Measurements from ENCODE around the gene PACC1. TPM values are rescaled to one million over a fixed set of nuclear protein-coding genes. Genes with fewer than 3 reads are reported as not detected.

PACC1 gene
- total RNA-seq, 4 donors from 2014 or later = 2.2 to 5.0 (median 3.7) TPM

GRCh38 chr1:212355230-212355969 lies 59.3 kb downstream of the PACC1 start:
- Histone ChIP-seq H3K9me3 (no peaks in the 10 kb centered on the region), H3K27me3 (no peaks in the 10 kb centered on the region), H3K4me3 (no peak overlapping the region), H3K36me3 (peaks cover 32 to 84% (median 56%) of the 10 kb centered on the region in 4 donors), H3K27ac (replicated peaks in 1 of 4) (no peak overlapping the region), H3K4me1 (no peaks in the 10 kb centered on the region)
- no peak for DNase-seq (ENCODE audit: extremely low spot score)
- 94% methylated on average over 3 of the region's 3 CpGs for WGBS
- no peak for TF ChIP-seq CTCF (IDR thresholded peaks at IDR 0.05)
- TF ChIP-seq POLR2AphosphoS5 (IDR thresholded peaks at IDR 0.05) = no peak
- TF ChIP-seq EP300 (IDR thresholded peaks at IDR 0.05) = no peak
- no peak for TF ChIP-seq POLR2A (IDR thresholded peaks at IDR 0.05; ENCODE audit: low read depth)
- intact Hi-C loops (cut with DNase I) = no loop called here

DNA sequence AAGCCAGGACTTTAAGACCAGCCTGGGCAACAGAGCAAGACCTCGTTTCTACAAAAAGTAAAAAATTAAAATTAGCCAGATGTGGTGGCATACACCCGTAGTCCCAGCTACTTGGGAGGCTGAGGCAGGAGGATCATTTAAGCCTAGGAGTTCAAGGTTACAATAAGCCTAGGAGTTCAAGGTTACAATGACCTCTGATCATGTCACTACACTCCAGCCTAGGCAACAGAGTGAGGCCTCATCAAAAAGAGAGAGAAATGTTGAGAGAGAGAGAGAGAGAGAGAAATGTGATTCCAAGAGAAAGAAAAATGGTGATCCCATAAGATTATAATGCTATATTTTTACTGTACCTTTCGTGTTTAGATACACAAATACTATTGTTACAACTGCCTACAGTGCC lies 60.2 kb downstream of the PACC1 start:
- H3K27ac ChIP-seq (replicated peaks in 1 of 4) = no peak overlapping the region
- intact Hi-C loops (cut with DNase I) = no loop called here
- H3K36me3 ChIP-seq = peaks cover 26 to 84% (median 56%) of the 10 kb centered on the region in 4 donors
- no peaks in the 10 kb centered on the region for H3K4me1 ChIP-seq
- no peaks in the 10 kb centered on the region for H3K27me3 ChIP-seq
- TF ChIP-seq POLR2A (IDR thresholded peaks at IDR 0.05; ENCODE audit: low read depth) (no peak), POLR2AphosphoS5 (IDR thresholded peaks at IDR 0.05) (no peak), CTCF (IDR thresholded peaks at IDR 0.05) (no peak), EP300 (IDR thresholded peaks at IDR 0.05) (no peak)
- WGBS = 90% methylated on average over 3 of the region's 3 CpGs
- H3K4me3 ChIP-seq = no peak overlapping the region
- no peaks in the 10 kb centered on the region for H3K9me3 ChIP-seq
- DNase-seq (ENCODE audit: extremely low spot score) = no peak

DNA sequence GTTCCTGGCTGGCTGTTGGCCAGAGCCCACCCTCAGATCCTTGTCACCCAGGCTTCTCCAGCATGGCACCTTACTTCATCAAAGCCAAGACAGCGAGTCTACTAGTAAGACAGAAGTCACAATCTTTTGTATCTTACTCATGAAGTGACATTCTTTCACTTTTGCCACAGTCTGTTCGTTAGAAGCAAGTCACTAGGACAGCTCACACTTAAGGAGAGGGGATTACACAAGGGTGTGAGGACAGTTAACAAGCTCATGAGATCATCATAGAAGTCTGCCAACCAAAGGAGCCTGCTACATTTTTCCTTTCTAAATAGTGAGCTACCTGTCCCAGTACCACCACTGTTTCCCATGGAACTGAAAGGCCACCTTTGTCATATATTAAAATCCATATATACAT lies 61.5 kb downstream of the PACC1 start:
- no peaks in the 10 kb centered on the region for H3K4me1 ChIP-seq
- DNase-seq (ENCODE audit: extremely low spot score) = no peak
- WGBS = 96% methylated on average over 2 of the region's 2 CpGs
- intact Hi-C loops (cut with DNase I) = no loop called here
- H3K36me3 ChIP-seq = peaks cover 22 to 83% (median 52%) of the 10 kb centered on the region in 4 donors
- no peaks in the 10 kb centered on the region for H3K27me3 ChIP-seq
- TF ChIP-seq CTCF (IDR thresholded peaks at IDR 0.05) (no peak), POLR2A (IDR thresholded peaks at IDR 0.05; ENCODE audit: low read depth) (no peak), POLR2AphosphoS5 (IDR thresholded peaks at IDR 0.05) (no peak), EP300 (IDR thresholded peaks at IDR 0.05) (no peak)
- H3K9me3 ChIP-seq = no peaks in the 10 kb centered on the region
- H3K4me3 ChIP-seq = no peak overlapping the region
- H3K27ac ChIP-seq (replicated peaks in 1 of 4) = no peak overlapping the region

DNA sequence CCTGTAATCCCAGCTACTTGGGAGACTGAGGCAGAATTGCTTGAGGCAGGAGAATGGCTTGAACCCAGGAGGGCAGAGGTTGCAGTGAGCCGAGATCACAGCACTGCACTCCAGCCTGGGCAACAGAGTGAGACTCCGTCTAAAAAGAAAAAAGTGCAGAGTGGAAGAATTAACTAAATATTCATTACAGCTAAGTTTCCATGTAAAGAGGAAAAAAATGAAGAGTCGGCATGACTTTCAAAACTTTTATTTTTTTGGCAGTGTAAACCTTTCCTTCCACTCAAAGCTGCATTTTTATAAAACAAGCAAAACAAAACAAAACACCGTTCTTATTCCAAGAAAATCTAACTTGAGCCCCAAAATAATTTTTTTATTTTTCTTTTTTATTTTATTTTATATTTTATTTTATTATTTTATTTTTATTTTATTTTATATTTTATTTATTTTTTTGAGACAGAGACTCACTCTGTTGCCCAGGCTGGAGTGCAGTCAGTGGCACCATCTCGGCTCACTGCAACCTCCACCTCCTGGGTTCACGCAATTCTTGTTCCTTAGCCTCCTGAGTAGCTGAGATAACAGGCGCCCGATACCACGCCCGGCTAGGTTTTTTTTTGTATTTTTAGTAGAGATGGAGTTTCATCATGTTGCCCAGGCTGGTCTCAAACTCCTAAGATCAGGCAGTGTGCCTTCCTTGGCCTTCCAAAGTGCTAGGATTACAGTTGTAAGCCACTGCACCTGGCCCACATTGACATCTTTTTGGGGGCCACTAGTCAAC lies 62.9 kb downstream of the PACC1 start:
- no peak for DNase-seq (ENCODE audit: extremely low spot score)
- peaks cover 0 to 2% (median 0%) of the 10 kb centered on the region in 4 donors for H3K4me1 ChIP-seq
- no peak for TF ChIP-seq EP300 (IDR thresholded peaks at IDR 0.05)
- no peak for TF ChIP-seq CTCF (IDR thresholded peaks at IDR 0.05)
- no peak for TF ChIP-seq POLR2A (IDR thresholded peaks at IDR 0.05; ENCODE audit: low read depth)
- TF ChIP-seq POLR2AphosphoS5 (IDR thresholded peaks at IDR 0.05) = no peak
- 93% methylated on average over 10 of the region's 10 CpGs for WGBS
- peaks cover 8 to 81% (median 50%) of the 10 kb centered on the region in 4 donors for H3K36me3 ChIP-seq
- no peaks in the 10 kb centered on the region for H3K9me3 ChIP-seq
- no peak overlapping the region for H3K27ac ChIP-seq (replicated peaks in 1 of 4)
- no peaks in the 10 kb centered on the region for H3K27me3 ChIP-seq
- no peak overlapping the region for H3K4me3 ChIP-seq
- intact Hi-C loops (cut with DNase I) = no loop called here
